K562 (cell line): Measurements from ENCODE around the gene CDKN2B-AS1. TPM values are rescaled to one million over a fixed set of nuclear protein-coding genes. Genes with fewer than 3 reads are reported as not detected.

Experiments
- ATAC-seq: fragments of 200-7000 bp; cut with Tn5 transposase; 3 replicates; pipeline ENCODE4 v1.9.1; 2020; ENCODE audit warnings: moderate library complexity
- BruUV-seq: library from RNA; stranded (reverse); fragments of 400-500 nt; replicated peaks from 2 replicates; lab custom pipeline; 2021; lab: Mats Ljungman, UMichigan
- CTCF ChIA-PET: fragments of 300-600 bp; formaldehyde crosslinking; extraction: SDS; loops from one replicate; lab custom pipeline; 2021; ENCODE audit warnings: low intra/inter-chr PET ratio; lab: Yijun Ruan, JAX
- POLR2A ChIA-PET: fragments of 300-600, 350-650 bp; sonication (Branson Sonifier 250); formaldehyde crosslinking; extraction: SDS; loops from one replicate; lab custom pipeline; 2021; ENCODE audit warnings: antibody characterized with exemption, inconsistent platforms; lab: Yijun Ruan, JAX
- DNase-seq, 4 experiments: peaks; one replicate each; pipeline versions ENCODE4 v3.0.0 to v3.0.0-alpha.2; 2011 to 2018; ENCODE audit warnings: low spot score in 3 of 4, mixed read lengths in 3 of 4; ENCODE audit errors: extremely low read depth in 1 of 4
- FAIRE-seq: peaks from 2 replicates; lab custom pipeline; 2011; peaks lifted over from hg19 to GRCh38; lab: Jason Lieb, UNC
- H2AFZ ChIP-seq: 2 replicates; pipeline ENCODE4 v1.6.0; 2011; ENCODE audit warnings: low read depth, low read length, control low read depth, inconsistent platforms
- H3K27ac ChIP-seq: fragments of 200-600 bp; 3 replicates; pipeline ENCODE4 v1.8.0; 2011; ENCODE audit warnings: low read depth, mild to moderate bottlenecking, control low read depth, inconsistent platforms, low read length, moderate library complexity, mixed read lengths; ENCODE audit errors: extremely low read depth
- H3K27me3 ChIP-seq, 2 experiments: fragments of 300-600 bp in 1 of 2; 2 replicates in 1 of 2; 3 replicates in 1 of 2; pipeline versions ENCODE4 v1.6.0 to v1.8.0; 2011; ENCODE audit warnings: inconsistent platforms in 2 of 2, low read length in 2 of 2, mild to moderate bottlenecking in 1 of 2, mixed read lengths in 1 of 2, moderate library complexity in 1 of 2; ENCODE audit not compliant: control insufficient read depth in 2 of 2, insufficient read depth in 2 of 2
- H3K36me3 ChIP-seq: fragments of 300-600 bp; 3 replicates; pipeline ENCODE4 v1.8.0; 2011; ENCODE audit warnings: mild to moderate bottlenecking, low read length, inconsistent platforms; ENCODE audit not compliant: control insufficient read depth, insufficient read depth
- H3K4me1 ChIP-seq, 2 experiments: fragments of 200-600 bp in 1 of 2; replicated peaks in 1 of 2; 2 replicates in 1 of 2; 3 replicates in 1 of 2; pipeline versions ENCODE4 v1.5.1 to v1.8.0; 2011; ENCODE audit warnings: inconsistent platforms in 2 of 2, low read length in 2 of 2, mild to moderate bottlenecking in 1 of 2, mixed read lengths in 1 of 2, moderate library complexity in 1 of 2; ENCODE audit not compliant: control insufficient read depth in 2 of 2, insufficient read depth in 2 of 2
- H3K4me2 ChIP-seq: 2 replicates; pipeline ENCODE4 v1.6.1; 2011; ENCODE audit warnings: low read length, control low read depth, inconsistent platforms, mixed read lengths; ENCODE audit not compliant: insufficient read depth
- H3K4me3 ChIP-seq: fragments of 200-600 bp; sonication (generic), shearing (Covaris generic); 2 replicates; pipeline ENCODE4 v1.5.1; 2016; ENCODE audit warnings: control low read depth, inconsistent platforms
- H3K79me2 ChIP-seq: fragments of 200-600 bp; 3 replicates; pipeline ENCODE4 v1.8.0; 2011; ENCODE audit warnings: low read length, inconsistent platforms; ENCODE audit not compliant: control insufficient read depth, insufficient read depth
- H3K9ac ChIP-seq, 2 experiments: 2 replicates each; pipeline versions ENCODE4 v1.6.0 to v1.6.1; 2011; ENCODE audit warnings: low read depth in 2 of 2, low read length in 2 of 2, control low read depth in 1 of 2, inconsistent platforms in 1 of 2, mild to moderate bottlenecking in 1 of 2, mixed read lengths in 1 of 2; ENCODE audit not compliant: insufficient read depth in 1 of 2
- H3K9me1 ChIP-seq: one replicate; pipeline ENCODE4 v1.6.0; 2011; ENCODE audit warnings: inconsistent platforms, mild to moderate bottlenecking, low read length, moderate library complexity; ENCODE audit not compliant: control insufficient read depth, insufficient read depth
- H3K9me3 ChIP-seq: replicated peaks from 2 replicates; pipeline ENCODE4 v1.5.1; 2011; ENCODE audit warnings: low read depth, low read length, inconsistent platforms; ENCODE audit not compliant: control insufficient read depth, insufficient read depth
- H4K20me1 ChIP-seq: replicated peaks from 2 replicates; pipeline ENCODE4 v1.6.1; 2011; ENCODE audit warnings: low read length, inconsistent platforms, mixed read lengths; ENCODE audit not compliant: control insufficient read depth, insufficient read depth
- CBX8 ChIP-seq: fragments of 200-600 bp; sonication (generic); IDR thresholded peaks from 2 replicates; pipeline ENCODE4 v1.6.1; 2012; ENCODE audit warnings: borderline replicate concordance, mixed run types, low read depth, mild to moderate bottlenecking, moderate library complexity, mixed read lengths, low read length, control low read depth, inconsistent platforms; ENCODE audit not compliant: poor library complexity, severe bottlenecking; ENCODE audit errors: extremely low read depth
- CHD1 ChIP-seq: fragments of 200-600 bp; sonication (generic); IDR thresholded peaks from one replicate; pipeline ENCODE4 v1.6.1; 2012; ENCODE audit warnings: mild to moderate bottlenecking, moderate library complexity, low read length, inconsistent platforms
- CSDE1 ChIP-seq, 2 experiments: fragments of 450-650 bp; IDR thresholded peaks; 2 replicates each; pipeline ENCODE4 v1.6.1; 2016; ENCODE audit warnings: mild to moderate bottlenecking in 1 of 2
- DDX20 ChIP-seq: fragments of 450-650 bp; IDR thresholded peaks from 2 replicates; pipeline ENCODE4 v1.6.1; 2016; ENCODE audit warnings: missing genetic modification characterization, low read depth, mild to moderate bottlenecking, missing compliant biosample characterization, moderate library complexity
- EGR1 ChIP-seq: fragments of 450-650 bp; conservative IDR thresholded peaks from 2 replicates; pipeline ENCODE4 v1.6.1; 2017; ENCODE audit warnings: mild to moderate bottlenecking
- ETV6 ChIP-seq, 3 experiments: fragments of 150-350 bp in 1 of 3; sonication (generic) in 1 of 3; formaldehyde crosslinking in 1 of 3; IDR thresholded peaks; 2 replicates each; pipeline versions ENCODE4 v1.6.1 to v1.8.0; 2014 to 2022; ENCODE audit warnings: borderline replicate concordance in 2 of 3, low read depth in 2 of 3, antibody characterized with exemption in 1 of 3, low read length in 1 of 3, mild to moderate bottlenecking in 1 of 3, missing genetic modification reagents in 1 of 3
- KDM1A ChIP-seq, 2 experiments: fragments of 450-650 bp; IDR thresholded peaks; 2 replicates each; pipeline ENCODE4 v1.6.1; 2016; ENCODE audit warnings: mild to moderate bottlenecking in 2 of 2
- MYC ChIP-seq, 2 experiments: fragments of 250-450 bp in 1 of 2; sonication (Bioruptor Pico) in 1 of 2; IDR thresholded peaks; 2 replicates each; pipeline versions ENCODE4 v1.5.1 to v1.6.1; 2012 to 2021; ENCODE audit warnings: low read depth in 2 of 2, borderline replicate concordance in 1 of 2, improper control_type of control experiment in 1 of 2, low read length in 1 of 2, mild to moderate bottlenecking in 1 of 2, moderate library complexity in 1 of 2
- NFIX ChIP-seq: fragments of 250-450 bp; sonication (Bioruptor Pico); IDR thresholded peaks from 2 replicates; pipeline ENCODE4 v1.4.0; 2020; ENCODE audit warnings: low read depth, mild to moderate bottlenecking, moderate library complexity
- SAFB ChIP-seq: fragments of 200-400 bp; formaldehyde crosslinking; IDR thresholded peaks from 2 replicates; pipeline ENCODE4 v1.6.1; 2017; ENCODE audit warnings: low read depth, low read length, borderline replicate concordance
- WGBS: fragments of 100-300 bp; shearing (Covaris generic); methylation state at CpG from one replicate; pipeline ENCODE4 v1.1.6; 2016; ENCODE audit warnings: low coverage, mixed read lengths; ENCODE audit not compliant: insufficient coverage; ENCODE audit errors: missing lambda C conversion rate; 5-methylcytosine and 5-hydroxymethylcytosine counted together
- in situ Hi-C: fragments of 300-500 bp; cut with MboI; formaldehyde crosslinking; loops from 4 replicates; pipeline ENCODE4 v1.15.0; 2018; ENCODE audit warnings: inconsistent platforms, mixed read lengths
- intact Hi-C: fragments of 100-400 bp; cut with micrococcal nuclease; formaldehyde crosslinking; loops from 2 replicates; pipeline ENCODE4 v1.14.2; 2022
- polyA plus RNA-seq, 8 experiments: library from polyadenylated mRNA; depleted of rRNA in 4 of 8; stranded (reverse) in 5 of 8; unstranded in 3 of 8; fragments of >200 nt; fragmentation: Nextera tagmentation in 2 of 8; fragmentation: Illumina TruSeq in 1 of 8; extraction: Ambion mirVana in 2 of 8; extraction: Trizol in 1 of 8; gene quantifications; 2 replicates each; pipeline versions ENCODE4 v1.2.1 to v1.2.3, GENCODE V29; 2011 to 2014; ENCODE audit warnings: inconsistent platforms in 1 of 8, missing spikeins in 1 of 8
- total RNA-seq, 7 experiments: library from RNA; depleted of rRNA in 6 of 7; stranded (reverse); fragments of >200 nt in 6 of 7; fragmentation: Illumina TruSeq in 2 of 7; extraction: Trizol in 2 of 7; gene quantifications; 2 replicates each; pipeline versions ENCODE4 v1.2.1 to v1.2.3, GENCODE V29; 2011 to 2021; ENCODE audit warnings: low replicate concordance in 1 of 7
- TF ChIP-seq, protein P1 (sequence below): fragments of 250-450 bp; sonication (Bioruptor Pico); IDR thresholded peaks from 2 replicates; pipeline ENCODE4 v1.8.0; 2021; ENCODE audit warnings: moderate library complexity, mild to moderate bottlenecking, inconsistent platforms
- TF ChIP-seq, protein P2 (sequence below): IDR thresholded peaks from 2 replicates; pipeline ENCODE4 v1.6.1; 2016; ENCODE audit warnings: missing genetic modification characterization, missing compliant biosample characterization
- TF ChIP-seq, protein P3 (sequence below), 2 experiments: fragments of 450-650 bp; IDR thresholded peaks; 2 replicates each; pipeline ENCODE4 v1.6.1; 2016

Gene CDKN2B-AS1
- total and polyA plus RNA-seq, 9 of the 15 experiments (the other 6 are each of a cell fraction or from before 2014, with no cell fraction given), result not detected

DNA sequence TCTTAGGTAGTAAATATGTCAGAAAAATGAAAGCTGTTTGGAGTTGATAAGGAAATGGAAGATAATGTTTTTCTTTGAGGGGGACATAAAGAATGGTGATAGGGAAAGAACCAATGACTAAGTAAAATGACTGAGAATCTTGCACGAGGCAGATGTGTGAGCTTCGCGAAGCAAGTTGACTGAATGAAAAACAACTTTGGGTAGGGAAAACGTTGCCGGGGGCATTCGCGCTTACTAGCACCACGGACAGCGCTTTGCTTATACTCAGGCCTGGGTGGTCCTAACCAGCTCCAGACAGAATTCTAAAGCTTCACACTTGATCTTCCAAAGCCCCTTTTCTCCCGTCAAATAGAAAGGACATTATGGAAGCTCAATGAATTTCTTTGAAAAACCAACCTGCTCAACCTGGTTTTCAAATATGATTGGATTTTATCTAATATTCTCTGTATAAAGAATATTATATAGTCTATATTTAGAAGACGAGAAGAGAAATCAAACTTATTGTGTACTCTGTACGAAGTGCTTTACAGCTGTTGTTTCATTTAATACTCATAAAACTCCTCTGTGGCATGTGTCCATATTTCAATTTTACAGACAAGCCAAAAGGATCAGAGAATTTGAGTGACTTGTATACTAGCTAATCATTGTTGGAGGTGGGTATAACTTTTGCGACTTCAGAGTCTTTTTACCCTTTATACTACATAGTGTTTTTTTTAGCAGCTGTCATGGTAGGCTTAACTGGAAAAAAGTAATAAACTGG is 16.5 kb downstream of the CDKN2B-AS1 start:
- H3K9ac ChIP-seq, result no peak overlapping the region
- ChIA-PET POLR2A (no interaction called here), CTCF (no interaction called here)
- no peaks in the 10 kb centered on the region for H3K27me3 ChIP-seq
- intact Hi-C loops, result no loop called here
- H3K4me1 ChIP-seq, result no peaks in the 10 kb centered on the region
- H2AFZ ChIP-seq, result no peak overlapping the region
- no TSS peak for BruUV-seq
- no peaks in the 10 kb centered on the region for H3K79me2 ChIP-seq
- WGBS, result no CpG with 5 or more reads among the region's 13 CpGs
- no peak overlapping the region for H3K27ac ChIP-seq
- no peak for ATAC-seq
- no peaks in the 10 kb centered on the region for H3K36me3 ChIP-seq
- no peak overlapping the region for H3K4me2 ChIP-seq
- H3K4me3 ChIP-seq, result no peak overlapping the region
- in situ Hi-C loops, result no loop called here
- H3K9me1 ChIP-seq, result no peaks in the 10 kb centered on the region
- H3K9me3 ChIP-seq, result no peaks in the 10 kb centered on the region
- H4K20me1 ChIP-seq, result no peaks in the 10 kb centered on the region
- FAIRE-seq, result no peak
- no peak for DNase-seq
- TF ChIP-seq CSDE1 (IDR thresholded peaks at IDR 0.05) (no peak), CBX8 (no peak), KDM1A (IDR thresholded peaks at IDR 0.05) (no peak), ETV6 (IDR thresholded peaks at IDR 0.05; ENCODE audit: borderline replicate concordance in 1 of 2, low read depth in 2 of 2, low read length in 1 of 2) (no peak), ETV6 (CRISPR knock-in tag; IDR thresholded peaks at IDR 0.05; ENCODE audit: borderline replicate concordance) (no peak), SAFB (no peak), NFIX (CRISPR knock-in tag) (no peak), CHD1 (no peak), DDX20 (tag) (no peak), EGR1 (no peak), MYC (IDR thresholded peaks at IDR 0.05; ENCODE audit: low read depth, low read length) (no peak), MYC (CRISPR knock-in tag; IDR thresholded peaks at IDR 0.05; ENCODE audit: borderline replicate concordance, low read depth) (no peak)
- TF ChIP-seq, protein P1, sequence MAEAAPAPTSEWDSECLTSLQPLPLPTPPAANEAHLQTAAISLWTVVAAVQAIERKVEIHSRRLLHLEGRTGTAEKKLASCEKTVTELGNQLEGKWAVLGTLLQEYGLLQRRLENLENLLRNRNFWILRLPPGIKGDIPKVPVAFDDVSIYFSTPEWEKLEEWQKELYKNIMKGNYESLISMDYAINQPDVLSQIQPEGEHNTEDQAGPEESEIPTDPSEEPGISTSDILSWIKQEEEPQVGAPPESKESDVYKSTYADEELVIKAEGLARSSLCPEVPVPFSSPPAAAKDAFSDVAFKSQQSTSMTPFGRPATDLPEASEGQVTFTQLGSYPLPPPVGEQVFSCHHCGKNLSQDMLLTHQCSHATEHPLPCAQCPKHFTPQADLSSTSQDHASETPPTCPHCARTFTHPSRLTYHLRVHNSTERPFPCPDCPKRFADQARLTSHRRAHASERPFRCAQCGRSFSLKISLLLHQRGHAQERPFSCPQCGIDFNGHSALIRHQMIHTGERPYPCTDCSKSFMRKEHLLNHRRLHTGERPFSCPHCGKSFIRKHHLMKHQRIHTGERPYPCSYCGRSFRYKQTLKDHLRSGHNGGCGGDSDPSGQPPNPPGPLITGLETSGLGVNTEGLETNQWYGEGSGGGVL (CRISPR knock-in tag), result no peak
- TF ChIP-seq, protein P2, sequence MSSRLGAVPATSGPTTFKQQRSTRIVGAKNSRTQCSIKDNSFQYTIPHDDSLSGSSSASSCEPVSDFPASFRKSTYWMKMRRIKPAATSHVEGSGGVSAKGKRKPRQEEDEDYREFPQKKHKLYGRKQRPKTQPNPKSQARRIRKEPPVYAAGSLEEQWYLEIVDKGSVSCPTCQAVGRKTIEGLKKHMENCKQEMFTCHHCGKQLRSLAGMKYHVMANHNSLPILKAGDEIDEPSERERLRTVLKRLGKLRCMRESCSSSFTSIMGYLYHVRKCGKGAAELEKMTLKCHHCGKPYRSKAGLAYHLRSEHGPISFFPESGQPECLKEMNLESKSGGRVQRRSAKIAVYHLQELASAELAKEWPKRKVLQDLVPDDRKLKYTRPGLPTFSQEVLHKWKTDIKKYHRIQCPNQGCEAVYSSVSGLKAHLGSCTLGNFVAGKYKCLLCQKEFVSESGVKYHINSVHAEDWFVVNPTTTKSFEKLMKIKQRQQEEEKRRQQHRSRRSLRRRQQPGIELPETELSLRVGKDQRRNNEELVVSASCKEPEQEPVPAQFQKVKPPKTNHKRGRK (tag), result no peak
- TF ChIP-seq, protein P3, sequence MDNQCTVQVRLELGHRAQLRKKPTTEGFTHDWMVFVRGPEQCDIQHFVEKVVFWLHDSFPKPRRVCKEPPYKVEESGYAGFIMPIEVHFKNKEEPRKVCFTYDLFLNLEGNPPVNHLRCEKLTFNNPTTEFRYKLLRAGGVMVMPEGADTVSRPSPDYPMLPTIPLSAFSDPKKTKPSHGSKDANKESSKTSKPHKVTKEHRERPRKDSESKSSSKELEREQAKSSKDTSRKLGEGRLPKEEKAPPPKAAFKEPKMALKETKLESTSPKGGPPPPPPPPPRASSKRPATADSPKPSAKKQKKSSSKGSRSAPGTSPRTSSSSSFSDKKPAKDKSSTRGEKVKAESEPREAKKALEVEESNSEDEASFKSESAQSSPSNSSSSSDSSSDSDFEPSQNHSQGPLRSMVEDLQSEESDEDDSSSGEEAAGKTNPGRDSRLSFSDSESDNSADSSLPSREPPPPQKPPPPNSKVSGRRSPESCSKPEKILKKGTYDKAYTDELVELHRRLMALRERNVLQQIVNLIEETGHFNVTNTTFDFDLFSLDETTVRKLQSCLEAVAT (IDR thresholded peaks at IDR 0.05), result no peak
